Pancreas (tissue), 10 donors: Measurements from ENCODE around the gene INHBE. TPM values are rescaled to one million over a fixed set of nuclear protein-coding genes. Genes with fewer than 3 reads are reported as not detected.

Experiments used
- ATAC-seq, 4 donors: fragments of 200-7000 bp; cut with Tn5 transposase; one replicate each; pipeline versions ENCODE4 v1.8.0 to v1.9.1; 2020; ENCODE audit warnings: mild to moderate bottlenecking in 4 of 4, moderate library complexity in 4 of 4
- DNase-seq, 6 donors: peaks; one replicate each; pipeline ENCODE4 v3.0.0-alpha.2; 2020
- FAIRE-seq: peaks from 2 replicates; lab custom pipeline; 2012; peaks lifted over from hg19 to GRCh38; lab: Jason Lieb, UNC
- H3K27ac ChIP-seq, 4 donors: fragments of 200-600 bp; sonication (generic); 1 replicate in 3 of 4; 2 replicates in 1 of 4; pipeline versions ENCODE4 v1.5.0 to v1.8.0; 2020
- H3K27me3 ChIP-seq, 4 donors: fragments of 200-600 bp; one replicate each; pipeline ENCODE4 v1.8.0; 2021
- H3K36me3 ChIP-seq, 3 donors: fragments of 200-600 bp; sonication (generic) in 1 of 3; one replicate each; pipeline versions ENCODE4 v1.5.0 to v1.8.0; 2020 to 2021
- H3K4me1 ChIP-seq, 3 donors: fragments of 200-600 bp; one replicate each; pipeline ENCODE4 v1.8.0; 2021
- H3K4me3 ChIP-seq, 4 donors: fragments of 200-600 bp; sonication (generic) in 2 of 4; one replicate each; pipeline versions ENCODE4 v1.5.0 to v1.8.0; 2020 to 2021
- H3K9me3 ChIP-seq, 4 donors: fragments of 200-600 bp; one replicate each; pipeline ENCODE4 v1.8.0; 2021
- WGBS, 2 donors: extraction: QIAGEN DNeasy Blood & Tissue Kit; methylation state at CpG; one replicate each; pipeline ENCODE4 v1.1.7; 2013; 5-methylcytosine and 5-hydroxymethylcytosine counted together
- intact Hi-C, 3 donors: fragments of 100-400 bp; cut with DNase I; formaldehyde crosslinking; loops; one replicate each; pipeline versions ENCODE4 v1.11.1 to v1.14.2; 2022
- polyA plus RNA-seq, 2 donors: library from polyadenylated mRNA; stranded (reverse); fragments of 200-250 nt; gene quantifications; one replicate each; pipeline ENCODE4 v1.2.3, GENCODE V29; 2013
- total RNA-seq, 6 donors: library from RNA; stranded (reverse); fragmentation: NEBNext Ultra II Directional in 4 of 6; extraction: Animal tissue kit (Norgen Biotek cat#: 25700) in 4 of 6; gene quantifications; one replicate each; pipeline versions ENCODE4 v1.2.1 to v1.2.4, GENCODE V29; 2021 to 2023
- TF ChIP-seq, protein P1 (sequence below), 4 donors: fragments of 200-600 bp; sonication (generic) in 3 of 4; IDR thresholded peaks; one replicate each; pipeline versions ENCODE4 v1.5.0 to v1.8.0; 2021; ENCODE audit warnings: antibody characterized with exemption in 4 of 4
- donor health status: healthy with polysubstance abuse.
- donor health status: DM: no; HTN: no; CAD: no; lungs with moderate emphysema.
- donor health status: DM: no; HTN: no; CAD: no.
- donor health status: control.
- donor health status: control.
- donor health status: Bipolar disorder and iron deficiency.
- donor health status: DM: yes; HTN: yes; CAD: no.
- donor health status: DM: no; HTN: no; CAD: no.
- donor health status: DM: no; HTN: no; CAD: no.
- donor health status: DM: yes; HTN: yes; CAD: no.

Gene INHBE
- total and polyA plus RNA-seq, 8 donors, result 0.05 to 17.8 (median 0.24) TPM; not detected in 5

DNA sequence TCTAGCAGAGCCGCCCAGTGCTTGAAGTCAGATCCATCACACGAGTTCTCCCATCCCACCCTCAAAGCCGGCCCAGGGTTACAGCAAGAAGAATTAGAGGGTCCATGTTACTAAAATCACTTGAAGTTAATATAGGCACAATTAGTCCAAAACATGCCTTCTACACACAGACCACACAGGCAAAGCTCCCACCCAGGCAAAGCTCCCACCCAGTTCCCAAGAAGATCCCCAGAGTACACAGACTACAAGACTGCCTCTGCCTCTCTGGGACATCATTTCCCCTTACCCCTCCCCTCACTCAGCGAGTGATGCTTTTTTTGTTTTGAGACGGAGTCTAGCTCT is 7.8 kb downstream of the INHBE start:
- H3K36me3 ChIP-seq, result no peaks in the 10 kb centered on the region
- no peak overlapping the region for H3K4me3 ChIP-seq
- no peaks in the 10 kb centered on the region for H3K9me3 ChIP-seq
- DNase-seq, result no peak
- TF ChIP-seq, protein P1, sequence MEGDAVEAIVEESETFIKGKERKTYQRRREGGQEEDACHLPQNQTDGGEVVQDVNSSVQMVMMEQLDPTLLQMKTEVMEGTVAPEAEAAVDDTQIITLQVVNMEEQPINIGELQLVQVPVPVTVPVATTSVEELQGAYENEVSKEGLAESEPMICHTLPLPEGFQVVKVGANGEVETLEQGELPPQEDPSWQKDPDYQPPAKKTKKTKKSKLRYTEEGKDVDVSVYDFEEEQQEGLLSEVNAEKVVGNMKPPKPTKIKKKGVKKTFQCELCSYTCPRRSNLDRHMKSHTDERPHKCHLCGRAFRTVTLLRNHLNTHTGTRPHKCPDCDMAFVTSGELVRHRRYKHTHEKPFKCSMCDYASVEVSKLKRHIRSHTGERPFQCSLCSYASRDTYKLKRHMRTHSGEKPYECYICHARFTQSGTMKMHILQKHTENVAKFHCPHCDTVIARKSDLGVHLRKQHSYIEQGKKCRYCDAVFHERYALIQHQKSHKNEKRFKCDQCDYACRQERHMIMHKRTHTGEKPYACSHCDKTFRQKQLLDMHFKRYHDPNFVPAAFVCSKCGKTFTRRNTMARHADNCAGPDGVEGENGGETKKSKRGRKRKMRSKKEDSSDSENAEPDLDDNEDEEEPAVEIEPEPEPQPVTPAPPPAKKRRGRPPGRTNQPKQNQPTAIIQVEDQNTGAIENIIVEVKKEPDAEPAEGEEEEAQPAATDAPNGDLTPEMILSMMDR (IDR thresholded peaks at IDR 0.05), result no peak
- no peak for ATAC-seq
- H3K27ac ChIP-seq, result no peak overlapping the region
- WGBS, 2 donors, result 16 to 22% methylated on average over 5 of the region's 5 CpGs
- no peak for FAIRE-seq
- no peaks in the 10 kb centered on the region for H3K27me3 ChIP-seq
- peaks cover 0 to 12% (median 10%) of the 10 kb centered on the region in 3 donors for H3K4me1 ChIP-seq
- intact Hi-C loops, result no loop called here

DNA sequence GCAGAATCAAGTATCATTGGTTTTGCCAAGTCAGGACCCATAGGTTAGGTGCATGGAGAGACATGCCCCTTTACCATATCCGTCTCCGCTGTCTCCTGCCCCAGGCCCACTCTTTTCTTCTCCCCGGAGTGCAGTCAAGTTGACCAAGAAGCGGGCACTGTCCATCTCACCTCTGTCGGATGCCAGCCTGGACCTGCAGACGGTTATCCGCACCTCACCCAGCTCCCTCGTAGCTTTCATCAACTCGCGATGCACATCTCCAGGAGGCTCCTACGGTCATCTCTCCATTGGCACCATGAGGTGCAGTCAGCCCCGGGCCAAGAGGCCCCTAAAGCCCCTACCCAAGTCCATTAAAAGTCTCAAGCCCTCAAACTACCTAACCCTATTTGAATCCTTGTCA is 9.5 kb downstream of the INHBE start:
- Histone ChIP-seq H3K27me3 (no peaks in the 10 kb centered on the region), H3K4me3 (no peak overlapping the region), H3K4me1 (peaks cover 0 to 10% (median 8%) of the 10 kb centered on the region in 3 donors), H3K9me3 (no peaks in the 10 kb centered on the region), H3K27ac (no peak overlapping the region), H3K36me3 (no peaks in the 10 kb centered on the region)
- 76 to 82% methylated on average over 12 of the region's 12 CpGs for WGBS, 2 donors
- intact Hi-C loops, result no loop called here
- TF ChIP-seq, protein P1 (IDR thresholded peaks at IDR 0.05), result no peak
- DNase-seq, result no peak
- no peak for FAIRE-seq
- ATAC-seq, result no peak

DNA sequence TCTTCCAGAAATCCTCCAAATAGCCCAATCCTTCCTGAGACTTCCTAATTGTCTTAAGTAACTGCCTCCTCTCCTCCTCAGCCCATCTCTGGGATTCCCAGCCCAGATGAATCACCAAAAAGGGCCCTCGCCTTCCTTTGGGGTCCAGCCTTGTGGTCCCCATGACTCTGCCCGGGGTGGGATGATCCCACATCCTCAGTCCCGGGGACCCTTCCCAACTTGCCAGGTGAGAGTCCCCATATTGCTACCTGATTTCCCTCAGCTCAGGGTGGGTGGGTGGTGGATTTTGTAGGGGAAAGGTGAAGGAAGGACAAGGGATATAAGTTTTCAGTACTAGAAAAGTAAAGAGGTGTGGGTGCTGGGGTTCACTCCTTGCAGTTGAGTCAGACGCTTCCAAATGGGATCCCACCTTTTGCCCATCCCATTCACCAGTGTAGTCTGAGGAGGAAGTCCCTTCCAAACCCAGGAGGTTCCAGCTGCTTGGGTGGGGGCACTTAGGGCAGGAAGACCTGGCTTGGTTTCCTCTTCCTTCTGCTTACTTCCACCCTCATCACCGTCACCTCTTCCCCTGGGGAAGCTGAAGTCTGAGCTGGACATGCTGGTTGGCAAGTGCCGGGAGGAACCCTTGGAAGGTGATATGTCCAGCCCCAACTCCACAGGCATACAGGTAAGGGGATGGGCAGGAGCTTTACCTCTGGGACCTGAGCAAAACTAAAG is 10.1 kb downstream of the INHBE start:
- Histone ChIP-seq H3K9me3 (no peaks in the 10 kb centered on the region), H3K27me3 (no peaks in the 10 kb centered on the region), H3K4me1 (peaks cover 0 to 10% (median 8%) of the 10 kb centered on the region in 3 donors), H3K27ac (no peak overlapping the region), H3K36me3 (no peaks in the 10 kb centered on the region), H3K4me3 (no peak overlapping the region)
- DNase-seq (no peak), FAIRE-seq (no peak), ATAC-seq (no peak)
- TF ChIP-seq, protein P1 (IDR thresholded peaks at IDR 0.05), result no peak
- 63 to 71% methylated on average over 6 of the region's 6 CpGs for WGBS, 2 donors
- intact Hi-C loops, result no loop called here

DNA sequence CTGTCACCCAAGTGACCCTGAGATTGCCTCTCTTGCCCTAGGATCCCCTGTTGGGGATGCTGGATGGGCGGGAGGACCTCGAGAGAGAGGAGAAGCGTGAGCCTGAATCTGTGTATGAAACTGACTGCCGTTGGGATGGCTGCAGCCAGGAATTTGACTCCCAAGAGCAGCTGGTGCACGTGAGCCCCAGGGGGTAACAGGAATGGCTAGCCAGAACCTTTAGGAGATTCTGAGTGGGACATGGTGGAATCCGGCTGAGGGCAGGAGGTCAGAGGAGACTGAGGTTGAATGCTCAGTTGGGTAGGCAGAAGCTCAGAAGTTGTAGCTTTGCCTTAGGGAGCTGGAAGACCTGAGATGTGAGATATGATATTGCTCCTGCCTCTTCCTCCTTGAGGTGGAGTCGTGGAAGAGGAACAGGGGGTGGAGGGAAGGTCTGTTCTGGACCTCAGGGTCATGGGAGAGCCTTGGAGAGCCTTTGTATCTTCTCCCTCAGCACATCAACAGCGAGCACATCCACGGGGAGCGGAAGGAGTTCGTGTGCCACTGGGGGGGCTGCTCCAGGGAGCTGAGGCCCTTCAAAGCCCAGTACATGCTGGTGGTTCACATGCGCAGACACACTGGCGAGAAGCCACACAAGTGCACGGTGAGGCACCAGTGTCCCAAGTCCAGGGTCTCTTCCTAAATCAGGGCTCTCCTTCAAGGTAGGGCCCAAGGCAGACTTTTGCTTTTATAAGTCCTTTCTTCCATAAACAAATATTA is 10.8 kb downstream of the INHBE start:
- TF ChIP-seq, protein P1 (IDR thresholded peaks at IDR 0.05), result no peak
- Histone ChIP-seq H3K36me3 (no peaks in the 10 kb centered on the region), H3K4me3 (no peak overlapping the region), H3K27me3 (no peaks in the 10 kb centered on the region), H3K27ac (no peak overlapping the region), H3K9me3 (no peaks in the 10 kb centered on the region), H3K4me1 (peaks cover 0 to 9% (median 5%) of the 10 kb centered on the region in 3 donors)
- DNase-seq (no peak), ATAC-seq (no peak), FAIRE-seq (no peak)
- intact Hi-C loops, result no loop called here
- WGBS, 2 donors, result 50 to 59% methylated on average over 14 of the region's 14 CpGs
